ENCODE data around the gene ASPRV1.
"Not testable (repeated sequence)": the region's sequence is repeated elsewhere in the genome, so short reads cannot be mapped to it uniquely, and the experiment has no call there.

DNA sequence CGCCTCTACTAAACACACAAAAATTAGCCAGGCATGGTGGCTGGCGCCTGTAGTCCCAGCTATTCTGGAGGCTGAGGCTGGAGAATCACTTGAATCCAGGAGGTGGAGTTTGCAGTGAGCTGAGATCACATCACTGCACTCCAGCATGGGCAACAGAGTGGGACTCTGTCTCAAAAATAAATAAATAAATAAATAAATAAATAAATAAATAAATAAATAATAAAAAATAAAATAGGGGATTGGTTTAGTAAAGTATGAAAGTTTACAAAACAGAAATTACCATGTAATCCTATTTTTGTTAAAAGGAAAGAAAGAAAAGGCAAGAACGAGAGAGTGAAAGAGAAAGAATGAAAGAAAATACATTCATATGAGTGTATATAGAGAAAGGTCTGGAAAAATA is 10.8 kb downstream of the ASPRV1 start:
- TF ChIP-seq, protein P1, sequence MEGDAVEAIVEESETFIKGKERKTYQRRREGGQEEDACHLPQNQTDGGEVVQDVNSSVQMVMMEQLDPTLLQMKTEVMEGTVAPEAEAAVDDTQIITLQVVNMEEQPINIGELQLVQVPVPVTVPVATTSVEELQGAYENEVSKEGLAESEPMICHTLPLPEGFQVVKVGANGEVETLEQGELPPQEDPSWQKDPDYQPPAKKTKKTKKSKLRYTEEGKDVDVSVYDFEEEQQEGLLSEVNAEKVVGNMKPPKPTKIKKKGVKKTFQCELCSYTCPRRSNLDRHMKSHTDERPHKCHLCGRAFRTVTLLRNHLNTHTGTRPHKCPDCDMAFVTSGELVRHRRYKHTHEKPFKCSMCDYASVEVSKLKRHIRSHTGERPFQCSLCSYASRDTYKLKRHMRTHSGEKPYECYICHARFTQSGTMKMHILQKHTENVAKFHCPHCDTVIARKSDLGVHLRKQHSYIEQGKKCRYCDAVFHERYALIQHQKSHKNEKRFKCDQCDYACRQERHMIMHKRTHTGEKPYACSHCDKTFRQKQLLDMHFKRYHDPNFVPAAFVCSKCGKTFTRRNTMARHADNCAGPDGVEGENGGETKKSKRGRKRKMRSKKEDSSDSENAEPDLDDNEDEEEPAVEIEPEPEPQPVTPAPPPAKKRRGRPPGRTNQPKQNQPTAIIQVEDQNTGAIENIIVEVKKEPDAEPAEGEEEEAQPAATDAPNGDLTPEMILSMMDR (IDR thresholded peaks at IDR 0.05), result not testable (repeated sequence)
- TF ChIP-seq POLR2A (IDR thresholded peaks at IDR 0.05), result not testable (repeated sequence)
